ENCODE measurements around the gene ITGA7.

- TF ChIP-seq EZH2 (IDR thresholded peaks at IDR 0.05; ENCODE audit: low read depth, low read length, severe bottlenecking), result no peak
- TF ChIP-seq CTCF (IDR thresholded peaks at IDR 0.05; ENCODE audit: control extremely low read depth in 1 of 3, insufficient read depth in 1 of 3, low read depth in 1 of 3, low read length in 3 of 3), result no peak
- no peak for TF ChIP-seq JUND (IDR thresholded peaks at IDR 0.05; ENCODE audit: low read length)
- no peak for TF ChIP-seq RAD21 (IDR thresholded peaks at IDR 0.05 in 1 of 2, conservative IDR thresholded peaks at IDR 0.05 in 1 of 2; ENCODE audit: low read depth in 2 of 2, low read length in 2 of 2)
These were observed 22.8 kb downstream of the ITGA7 start for GRCh38 chr12:55684761-55685370.
